SU-DHL-6 (cell line): Measurements from ENCODE around the gene MAP4.

Experiments used
- CTCF ChIP-seq: fragments of 200-600 bp; sonication (generic); IDR thresholded peaks from one replicate; pipeline ENCODE4 v1.5.1; 2017; ENCODE audit warnings: antibody characterized with exemption, mild to moderate bottlenecking, low read length, moderate library complexity; ENCODE audit not compliant: insufficient read depth, poor library complexity, severe bottlenecking
- EZH2phosphoT487 ChIP-seq: fragments of 200-600 bp; sonication (generic), shearing (Covaris generic); conservative IDR thresholded peaks from 2 replicates; pipeline ENCODE4 v1.6.1; 2018; ENCODE audit warnings: mild to moderate bottlenecking, antibody characterized with exemption, low read length, moderate library complexity, mixed read lengths

GRCh38 chr3:47868306-47868705, 147.9 kb downstream of the MAP4 start:
- TF ChIP-seq CTCF (no peak), EZH2phosphoT487 (no peak)
